ENCODE measurements around the gene RAD51B. TPM values are rescaled to one million over a fixed set of nuclear protein-coding genes. Genes with fewer than 3 reads are reported as not detected.
A peak's percentile ranks its signal among the peaks of the same experiment; 100 is the strongest.

RAD51B gene
- total RNA-seq, 4 donors from 2014 or later: 5.0 to 31.8 (median 20.6) TPM

GRCh38 chr14:68516342-68516741 is 696.8 kb downstream of the RAD51B start:
- 60 to 70% methylated on average over 4 of the region's 4 CpGs for WGBS, 2 donors (ENCODE audit: low coverage in 1 of 2)
- in situ Hi-C loops (cut with MboI; ENCODE audit: low pct_ligation_motif_present in 1 of 4, low pct_unique_long_range_greater_than_20kb in 1 of 4, low sequenced_read_pairs in 3 of 4): no loop called here
- no peaks in the 10 kb centered on the region for H3K9me3 ChIP-seq
- intact Hi-C loops (cut with DNase I; ENCODE audit: low total_unique reads): no loop called here
- H3K27me3 ChIP-seq: no peaks in the 10 kb centered on the region
- H3K27ac ChIP-seq: no peak overlapping the region
- DNase-seq: no peak
- no peak overlapping the region for H3K4me3 ChIP-seq
- H3K36me3 ChIP-seq: no peaks in the 10 kb centered on the region
- H3K4me1 ChIP-seq: peaks cover 30 to 61% (median 40%) of the 10 kb centered on the region in 4 donors
- TF ChIP-seq EP300 (IDR thresholded peaks at IDR 0.05; ENCODE audit: low read depth) (no peak), POLR2A (IDR thresholded peaks at IDR 0.05) (no peak), POLR2AphosphoS5 (IDR thresholded peaks at IDR 0.05) (no peak)
- TF ChIP-seq, protein P1, sequence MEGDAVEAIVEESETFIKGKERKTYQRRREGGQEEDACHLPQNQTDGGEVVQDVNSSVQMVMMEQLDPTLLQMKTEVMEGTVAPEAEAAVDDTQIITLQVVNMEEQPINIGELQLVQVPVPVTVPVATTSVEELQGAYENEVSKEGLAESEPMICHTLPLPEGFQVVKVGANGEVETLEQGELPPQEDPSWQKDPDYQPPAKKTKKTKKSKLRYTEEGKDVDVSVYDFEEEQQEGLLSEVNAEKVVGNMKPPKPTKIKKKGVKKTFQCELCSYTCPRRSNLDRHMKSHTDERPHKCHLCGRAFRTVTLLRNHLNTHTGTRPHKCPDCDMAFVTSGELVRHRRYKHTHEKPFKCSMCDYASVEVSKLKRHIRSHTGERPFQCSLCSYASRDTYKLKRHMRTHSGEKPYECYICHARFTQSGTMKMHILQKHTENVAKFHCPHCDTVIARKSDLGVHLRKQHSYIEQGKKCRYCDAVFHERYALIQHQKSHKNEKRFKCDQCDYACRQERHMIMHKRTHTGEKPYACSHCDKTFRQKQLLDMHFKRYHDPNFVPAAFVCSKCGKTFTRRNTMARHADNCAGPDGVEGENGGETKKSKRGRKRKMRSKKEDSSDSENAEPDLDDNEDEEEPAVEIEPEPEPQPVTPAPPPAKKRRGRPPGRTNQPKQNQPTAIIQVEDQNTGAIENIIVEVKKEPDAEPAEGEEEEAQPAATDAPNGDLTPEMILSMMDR (IDR thresholded peaks at IDR 0.05): no peak

GRCh38 chr14:68518166-68518565 is 698.6 kb downstream of the RAD51B start:
- DNase-seq: no peak
- in situ Hi-C loops (cut with MboI; ENCODE audit: low pct_ligation_motif_present in 1 of 4, low pct_unique_long_range_greater_than_20kb in 1 of 4, low sequenced_read_pairs in 3 of 4) (no loop called here), intact Hi-C loops (cut with DNase I; ENCODE audit: low total_unique reads) (no loop called here)
- peaks cover 22 to 61% (median 36%) of the 10 kb centered on the region in 4 donors for H3K4me1 ChIP-seq
- no peaks in the 10 kb centered on the region for H3K27me3 ChIP-seq
- 97% methylated on average over 8 of the region's 8 CpGs; no CpG with 5 or more reads in 1 of the 2 donors for WGBS, 2 donors (ENCODE audit: low coverage in 1 of 2)
- no peaks in the 10 kb centered on the region for H3K36me3 ChIP-seq
- H3K27ac ChIP-seq: peak overlapping the region in 3 of 4 donors; percentile 61 to 75 (median 70)
- no peaks in the 10 kb centered on the region for H3K9me3 ChIP-seq
- H3K4me3 ChIP-seq: no peak overlapping the region
- TF ChIP-seq POLR2AphosphoS5 (IDR thresholded peaks at IDR 0.05): no peak
- no peak for TF ChIP-seq EP300 (IDR thresholded peaks at IDR 0.05; ENCODE audit: low read depth)
- TF ChIP-seq, protein P1 (IDR thresholded peaks at IDR 0.05): no peak

DNA sequence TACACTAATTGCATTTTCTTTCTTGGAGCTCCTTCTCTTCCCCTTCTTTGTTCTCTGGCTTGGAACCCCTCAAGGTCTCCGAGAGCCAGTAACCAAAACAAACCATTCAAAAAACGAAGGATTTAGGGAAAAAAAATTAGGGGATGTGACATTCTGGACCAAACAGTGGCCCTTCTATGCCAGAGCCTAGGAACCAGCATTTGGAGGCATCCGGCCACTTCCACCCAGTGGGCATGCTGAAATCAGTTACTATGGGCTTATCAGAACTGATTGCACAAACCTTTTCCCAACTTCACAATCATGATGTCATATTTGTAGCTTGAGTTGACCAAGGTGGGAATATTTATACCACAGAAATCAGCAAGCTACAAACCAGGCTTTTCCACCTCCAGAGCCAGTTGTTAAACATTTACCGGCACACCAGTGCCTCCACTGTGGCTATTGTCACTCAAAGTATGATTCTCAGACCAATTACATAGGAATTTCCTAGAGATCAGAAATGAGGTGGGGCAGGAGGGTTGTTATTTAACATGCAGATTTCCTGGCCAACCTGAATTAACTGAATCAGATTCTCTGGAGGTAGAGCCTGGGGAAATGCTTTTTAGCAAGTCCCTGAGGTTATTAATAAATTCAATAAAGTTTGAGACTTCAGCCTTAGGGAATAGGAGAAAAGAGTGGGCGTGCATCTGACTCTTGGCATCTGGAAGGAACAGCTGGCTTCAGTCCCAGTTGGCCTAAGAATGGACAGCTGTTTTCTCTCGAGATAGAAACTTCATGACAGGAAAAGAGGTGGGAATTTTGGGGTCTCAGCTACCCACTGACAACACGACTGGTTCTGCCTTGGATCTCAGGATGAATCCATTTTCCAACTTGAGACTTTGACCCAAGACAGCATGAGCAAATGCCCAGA is 699.4 kb downstream of the RAD51B start:
- 24 to 57% methylated on average over 3 to 7 of the region's 7 CpGs for WGBS, 2 donors (ENCODE audit: low coverage in 1 of 2)
- no peaks in the 10 kb centered on the region for H3K27me3 ChIP-seq
- no peaks in the 10 kb centered on the region for H3K9me3 ChIP-seq
- H3K4me3 ChIP-seq: no peak overlapping the region
- peak overlapping the region; percentile 61 to 75 (median 70) for H3K27ac ChIP-seq
- no peak for DNase-seq
- peaks cover 22 to 58% (median 32%) of the 10 kb centered on the region in 4 donors for H3K4me1 ChIP-seq
- in situ Hi-C loops (cut with MboI; ENCODE audit: low pct_ligation_motif_present in 1 of 4, low pct_unique_long_range_greater_than_20kb in 1 of 4, low sequenced_read_pairs in 3 of 4) (no loop called here), intact Hi-C loops (cut with DNase I; ENCODE audit: low total_unique reads) (no loop called here)
- TF ChIP-seq POLR2A (IDR thresholded peaks at IDR 0.05): no peak
- TF ChIP-seq POLR2AphosphoS5 (IDR thresholded peaks at IDR 0.05): no peak
- no peak for TF ChIP-seq EP300 (IDR thresholded peaks at IDR 0.05; ENCODE audit: low read depth)
- TF ChIP-seq, protein P1 (IDR thresholded peaks at IDR 0.05): no peak
- no peaks in the 10 kb centered on the region for H3K36me3 ChIP-seq

DNA sequence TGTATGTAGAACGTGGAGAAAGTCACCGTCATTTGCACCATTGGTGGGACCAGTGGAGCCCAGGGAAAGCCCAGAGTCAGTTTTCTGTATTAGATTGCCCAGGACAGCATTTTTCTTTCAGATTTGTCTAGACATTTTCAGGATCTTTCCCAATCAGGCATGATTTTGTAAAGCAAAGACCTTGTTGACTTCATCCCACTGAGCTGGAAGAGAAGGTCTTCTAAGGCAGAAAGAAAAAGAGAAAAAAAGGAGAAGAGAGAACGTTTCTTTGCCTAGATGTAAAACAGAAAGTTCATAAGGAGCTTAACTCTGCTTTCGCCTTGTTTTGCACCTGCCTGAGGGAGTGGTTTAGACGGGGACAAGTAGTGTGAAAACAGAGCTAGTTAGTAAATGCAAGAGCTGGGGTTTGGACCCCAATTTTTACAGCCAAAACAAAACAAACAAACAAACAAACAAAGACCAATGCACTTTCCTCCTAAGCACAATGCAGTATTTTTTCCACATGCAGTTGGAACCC is 700.1 kb downstream of the RAD51B start:
- 40 to 51% methylated on average over 5 of the region's 5 CpGs for WGBS, 2 donors (ENCODE audit: low coverage in 1 of 2)
- no peak for DNase-seq
- intact Hi-C loops (cut with DNase I; ENCODE audit: low total_unique reads) (loop anchor here (10.0 kb wide), 1 partner anchor 375 kb away; no protein-coding TSS in a partner anchor), in situ Hi-C loops (cut with MboI; ENCODE audit: low pct_ligation_motif_present in 1 of 4, low pct_unique_long_range_greater_than_20kb in 1 of 4, low sequenced_read_pairs in 3 of 4) (no loop called here)
- Histone ChIP-seq H3K27me3 (no peaks in the 10 kb centered on the region), H3K9me3 (no peaks in the 10 kb centered on the region), H3K4me1 (peaks cover 22 to 58% (median 32%) of the 10 kb centered on the region in 4 donors), H3K36me3 (no peaks in the 10 kb centered on the region), H3K4me3 (no peak overlapping the region), H3K27ac (peak overlapping the region; percentile 61 to 75 (median 70))
- TF ChIP-seq EP300 (IDR thresholded peaks at IDR 0.05; ENCODE audit: low read depth): no peak
- TF ChIP-seq, protein P1 (IDR thresholded peaks at IDR 0.05): no peak
